Parietal lobe (tissue), 1 donor: ENCODE measurements around the gene KRTAP10-2. TPM values are rescaled to one million over a fixed set of nuclear protein-coding genes. Genes with fewer than 3 reads are reported as not detected.

Experiments
- total RNA-seq: library from RNA; depleted of rRNA; stranded (reverse); fragments of >200 nt; gene quantifications from one replicate; pipeline ENCODE4 v1.2.3, GENCODE V29; 2014

Gene KRTAP10-2, protein sequence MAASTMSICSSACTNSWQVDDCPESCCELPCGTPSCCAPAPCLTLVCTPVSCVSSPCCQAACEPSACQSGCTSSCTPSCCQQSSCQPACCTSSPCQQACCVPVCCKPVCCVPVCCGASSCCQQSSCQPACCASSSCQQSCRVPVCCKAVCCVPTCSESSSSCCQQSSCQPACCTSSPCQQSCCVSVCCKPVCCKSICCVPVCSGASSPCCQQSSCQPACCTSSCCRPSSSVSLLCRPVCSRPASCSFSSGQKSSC
- total RNA-seq, result not detected

DNA sequence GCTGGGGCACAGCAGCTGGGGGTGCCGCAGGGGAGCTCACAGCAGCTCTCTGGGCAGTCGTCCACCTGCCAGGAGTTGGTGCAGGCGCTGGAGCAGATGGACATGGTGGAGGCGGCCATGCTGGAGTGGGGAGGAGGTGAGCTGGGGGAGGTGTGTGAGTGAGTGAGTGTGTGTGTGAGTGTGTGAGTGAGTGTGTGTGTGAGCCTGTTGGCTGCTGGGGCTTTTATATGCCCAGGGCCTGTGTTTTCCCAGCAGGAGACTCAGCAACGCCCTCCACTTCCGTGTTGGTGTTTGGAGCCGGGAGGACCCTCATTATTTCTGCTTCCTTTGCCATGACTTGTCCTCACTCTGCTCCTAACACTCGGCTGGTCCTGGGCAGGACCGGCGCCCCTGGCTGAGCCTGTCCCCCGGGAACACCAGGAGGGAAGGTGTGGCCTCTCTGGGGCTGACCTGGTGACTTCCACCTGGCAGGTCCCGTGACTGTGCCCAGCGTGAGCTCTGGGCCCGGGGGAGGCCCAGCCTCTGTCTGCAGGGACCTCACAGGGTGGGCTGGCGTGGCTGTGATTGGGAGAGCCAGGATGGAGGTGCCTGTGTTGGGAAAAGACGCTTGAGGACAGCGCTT is at the start of gene KRTAP10-2:
KRTAP10-2 (minus strand) TSS at position 166 of the 622 bp plus-strand sequence; CDS start at position 119, 47 bp downstream.

DNA sequence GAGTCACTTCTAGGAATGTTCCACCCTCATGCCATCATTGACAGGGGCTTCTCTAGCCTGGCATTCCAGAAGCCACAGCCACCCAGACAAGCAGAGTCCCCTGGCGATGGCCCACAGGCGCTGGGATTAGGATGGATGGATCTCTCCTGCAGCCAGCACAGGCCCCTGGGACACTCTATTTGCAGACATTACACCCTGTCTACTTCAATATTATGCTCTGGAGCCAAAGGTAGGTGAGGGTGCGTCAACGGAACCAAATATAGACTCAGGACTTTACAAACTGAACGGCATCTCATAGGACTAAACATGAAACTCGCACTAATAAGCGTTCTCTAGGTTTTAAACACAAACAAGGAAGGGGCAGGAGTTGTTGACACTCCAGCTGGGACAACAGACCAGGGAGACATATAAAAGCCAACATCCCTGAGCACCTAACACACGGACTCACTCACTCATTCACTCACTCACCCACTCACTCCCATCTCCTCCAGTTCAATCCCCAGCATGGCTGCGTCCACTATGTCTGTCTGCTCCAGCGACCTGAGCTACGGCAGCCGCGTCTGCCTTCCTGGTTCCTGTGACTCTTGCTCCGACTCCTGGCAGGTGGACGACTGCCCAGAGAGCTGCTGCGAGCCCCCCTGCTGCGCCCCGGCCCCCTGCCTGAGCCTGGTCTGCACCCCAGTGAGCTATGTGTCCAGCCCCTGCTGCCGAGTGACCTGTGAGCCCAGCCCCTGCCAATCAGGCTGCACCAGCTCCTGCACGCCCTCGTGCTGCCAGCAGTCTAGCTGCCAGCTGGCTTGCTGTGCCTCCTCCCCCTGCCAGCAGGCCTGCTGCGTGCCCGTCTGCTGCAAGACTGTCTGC is 49.0 kb upstream of the KRTAP10-2 start, which contains the start of gene KRTAP10-7:
KRTAP10-7 (plus strand) TSS at position 480 of the 861 bp plus-strand sequence; CDS start at position 505, 25 bp downstream.

DNA sequence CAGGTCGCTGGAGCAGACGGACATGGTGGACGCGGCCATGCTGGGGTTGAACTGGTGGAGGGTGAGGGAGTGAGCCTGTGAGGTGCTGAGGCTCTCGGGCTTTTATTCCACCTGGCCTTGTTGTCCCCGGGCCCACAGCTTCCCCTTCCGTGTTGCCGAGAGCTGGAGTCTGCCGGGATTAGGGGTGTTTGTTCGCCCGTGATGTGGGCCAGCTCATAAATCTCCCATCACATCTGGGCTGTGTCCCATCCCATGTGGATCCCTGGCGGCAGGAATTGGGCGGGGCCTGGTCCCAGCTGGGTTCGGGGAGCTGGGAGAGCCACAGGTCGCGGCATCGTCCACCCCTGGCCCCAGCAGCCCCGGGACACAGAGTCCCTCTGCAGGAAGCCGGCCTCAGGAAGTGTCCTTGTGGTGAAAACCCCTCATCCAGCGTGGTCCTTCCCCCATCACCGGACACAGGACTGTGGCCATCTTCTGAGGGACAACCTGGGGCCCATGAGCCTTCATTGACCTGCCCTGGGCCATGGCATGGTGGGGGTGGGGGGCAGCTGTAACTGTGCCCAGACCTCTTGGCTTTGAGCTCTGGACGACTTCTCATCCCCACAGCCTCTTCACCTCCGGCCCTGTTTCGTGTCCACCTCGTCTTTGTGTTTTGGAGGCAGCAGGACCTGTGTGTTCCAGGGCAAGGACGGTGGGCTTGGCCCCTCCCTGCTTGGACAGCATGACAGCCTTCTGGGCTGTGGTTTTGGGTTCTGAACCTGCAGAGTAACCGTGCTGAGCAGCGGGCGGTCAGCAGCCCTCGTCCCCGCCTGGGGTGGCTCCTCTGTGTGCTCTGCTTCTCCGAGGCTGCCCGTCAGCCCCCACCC is 41.4 kb upstream of the KRTAP10-2 start, which contains the start of gene KRTAP10-6:
KRTAP10-6 (minus strand) TSS at position 60 of the 866 bp plus-strand sequence; CDS start at position 39, 21 bp downstream.

DNA sequence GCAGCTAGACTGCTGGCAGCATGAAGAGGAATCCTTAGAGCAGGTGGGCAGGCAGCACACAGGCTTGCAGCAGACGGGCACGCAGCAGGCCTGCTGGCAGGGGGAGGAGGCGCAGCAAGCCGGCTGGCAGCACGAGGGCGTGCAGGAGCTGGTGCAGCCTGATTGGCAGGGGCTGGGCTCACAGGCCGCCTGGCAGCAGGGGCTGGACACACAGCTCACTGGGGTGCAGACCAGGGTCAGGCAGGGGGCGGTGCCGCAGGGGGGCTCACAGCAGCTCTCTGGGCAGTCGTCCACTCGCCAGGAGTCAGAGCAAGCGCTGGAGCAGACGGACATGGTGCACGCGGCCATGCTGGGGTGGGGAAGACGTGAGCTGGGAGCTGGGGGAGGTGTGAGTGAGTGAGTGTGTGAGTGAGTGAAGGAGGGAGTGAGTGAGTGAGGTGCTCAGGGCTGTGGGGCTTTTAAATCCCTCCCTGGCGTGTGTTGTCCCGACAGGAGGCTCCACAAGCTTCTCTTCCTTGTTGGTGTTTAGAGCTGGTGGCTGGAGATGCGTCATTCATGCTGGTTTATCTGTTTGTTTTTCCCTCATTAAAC is 29.0 kb upstream of the KRTAP10-2 start, which contains the start of gene KRTAP10-5:
KRTAP10-5 (minus strand) TSS at position 374 of the 591 bp plus-strand sequence; CDS start at position 348, 26 bp downstream.

DNA sequence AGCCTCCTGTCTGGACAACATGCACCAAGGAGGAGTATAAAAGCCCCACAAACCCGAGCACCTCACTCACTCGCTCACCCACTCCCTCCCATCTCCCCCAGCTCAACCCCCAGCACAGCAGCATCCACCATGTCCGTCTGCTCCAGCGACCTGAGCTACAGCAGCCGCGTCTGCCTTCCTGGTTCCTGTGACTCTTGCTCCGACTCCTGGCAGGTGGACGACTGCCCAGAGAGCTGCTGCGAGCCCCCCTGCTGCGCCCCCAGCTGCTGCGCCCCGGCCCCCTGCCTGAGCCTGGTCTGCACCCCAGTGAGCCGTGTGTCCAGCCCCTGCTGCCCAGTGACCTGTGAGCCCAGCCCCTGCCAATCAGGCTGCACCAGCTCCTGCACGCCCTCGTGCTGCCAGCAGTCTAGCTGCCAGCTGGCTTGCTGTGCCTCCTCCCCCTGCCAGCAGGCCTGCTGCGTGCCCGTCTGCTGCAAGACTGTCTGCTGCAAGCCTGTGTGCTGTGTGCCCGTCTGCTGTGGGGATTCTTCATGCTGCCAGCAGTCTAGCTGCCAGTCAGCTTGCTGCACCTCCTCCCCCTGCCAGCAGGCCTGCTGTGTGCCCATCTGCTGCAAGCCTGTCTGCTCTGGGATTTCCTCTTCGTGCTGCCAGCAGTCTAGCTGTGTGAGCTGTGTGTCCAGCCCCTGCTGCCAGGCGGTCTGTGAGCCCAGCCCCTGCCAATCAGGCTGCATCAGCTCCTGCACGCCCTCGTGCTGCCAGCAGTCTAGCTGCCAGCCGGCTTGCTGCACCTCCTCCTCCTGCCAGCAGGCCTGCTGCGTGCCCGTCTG is 22.5 kb upstream of the KRTAP10-2 start, which contains the start of gene KRTAP10-4:
KRTAP10-4 (plus strand) TSS at position 100 of the 827 bp plus-strand sequence; CDS start at position 130, 30 bp downstream.

DNA sequence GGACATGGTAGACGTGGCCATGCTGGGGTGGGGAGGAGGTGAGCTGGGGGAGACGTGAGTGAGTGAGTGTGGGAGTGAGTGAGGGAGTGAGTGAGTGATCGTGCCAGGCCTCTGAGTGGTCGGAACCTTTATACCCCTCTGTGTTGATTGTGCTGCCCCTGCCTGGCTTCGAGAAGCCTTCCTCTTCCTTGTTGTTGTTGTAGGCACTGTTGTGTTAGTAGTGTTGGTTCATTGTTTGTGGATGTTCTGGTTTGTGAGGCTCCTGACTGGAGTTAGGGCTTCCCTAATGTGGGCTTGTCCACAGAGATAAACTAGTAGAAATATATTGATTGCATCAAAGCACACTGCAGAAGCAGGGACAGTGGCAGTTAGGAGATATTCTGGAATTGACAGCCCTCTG is 7.4 kb upstream of the KRTAP10-2 start, which contains the start of gene KRTAP10-3:
KRTAP10-3 (minus strand) TSS at position 101 of the 400 bp plus-strand sequence; CDS start at position 21, 80 bp downstream.

DNA sequence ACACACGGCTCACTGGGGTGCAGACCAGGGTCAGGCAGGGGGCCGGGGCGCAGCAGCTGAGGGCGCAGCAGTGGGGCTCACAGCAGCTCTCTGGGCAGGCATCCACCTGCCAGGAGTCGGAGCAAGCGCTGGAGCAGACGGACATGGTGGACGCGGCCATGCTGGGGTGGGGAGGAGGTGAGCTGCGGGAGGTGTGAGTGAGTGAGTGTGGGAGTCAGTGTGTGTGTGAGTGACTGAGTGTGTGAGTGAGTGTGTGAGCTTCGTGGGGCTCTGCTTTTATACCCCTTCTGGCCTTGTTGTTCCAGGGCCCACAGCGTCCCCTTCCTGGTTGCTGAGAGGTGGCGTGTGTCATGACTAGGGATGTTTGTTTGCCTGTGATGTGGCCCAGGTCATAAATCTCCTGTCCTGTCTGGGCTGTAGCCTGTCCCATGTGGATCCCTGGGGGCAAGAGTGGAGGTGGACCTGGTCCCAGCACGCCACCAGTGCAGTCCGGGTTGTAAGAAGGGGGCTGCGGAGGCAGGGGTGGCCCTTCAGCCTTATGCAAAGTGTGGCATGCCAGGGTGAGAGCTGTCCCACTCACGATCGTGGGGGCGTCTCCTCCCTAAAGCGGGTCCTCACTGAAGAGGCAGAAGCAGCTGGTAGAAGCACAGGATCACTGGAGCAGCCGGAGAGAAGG is 11.2 kb downstream of the KRTAP10-2 start, which contains the start of gene KRTAP10-1:
KRTAP10-1 (minus strand) TSS at position 205 of the 676 bp plus-strand sequence; CDS start at position 160, 45 bp downstream.

Other genes starting within 250 kb of the KRTAP10-2 start
- gene CFAP410, start 212.1 kb downstream of the KRTAP10-2 start, total RNA-seq, result 15.3 TPM
- 2.8 TPM for gene TRPM2, start 197.9 kb downstream of the KRTAP10-2 start, total RNA-seq
- 13.5 TPM for gene LRRC3, start 96.0 kb downstream of the KRTAP10-2 start, total RNA-seq
- not detected for gene KRTAP10-1, start 11.3 kb downstream of the KRTAP10-2 start, total RNA-seq
- gene KRTAP10-3, start 7.3 kb upstream of the KRTAP10-2 start, total RNA-seq, result not detected
- not detected for gene KRTAP10-4, start 22.2 kb upstream of the KRTAP10-2 start, total RNA-seq
- gene KRTAP10-5, start 29.1 kb upstream of the KRTAP10-2 start, total RNA-seq, result not detected
- gene KRTAP10-6, start 41.0 kb upstream of the KRTAP10-2 start, total RNA-seq, result not detected
- gene KRTAP10-7, start 49.1 kb upstream of the KRTAP10-2 start, total RNA-seq, result not detected
- gene KRTAP10-8, start 60.6 kb upstream of the KRTAP10-2 start, total RNA-seq, result not detected
- not detected for gene KRTAP10-9, start 75.6 kb upstream of the KRTAP10-2 start, total RNA-seq
- not detected for gene KRTAP10-10, start 85.9 kb upstream of the KRTAP10-2 start, total RNA-seq
- gene KRTAP10-11, start 94.9 kb upstream of the KRTAP10-2 start, total RNA-seq, result not detected
- gene KRTAP12-4, start 103.2 kb upstream of the KRTAP10-2 start, total RNA-seq, result not detected
- not detected for gene KRTAP12-3, start 106.4 kb upstream of the KRTAP10-2 start, total RNA-seq
- not detected for gene KRTAP12-2, start 115.4 kb upstream of the KRTAP10-2 start, total RNA-seq
- gene KRTAP12-1, start 130.7 kb upstream of the KRTAP10-2 start, total RNA-seq, result not detected
- gene KRTAP10-12, start 145.7 kb upstream of the KRTAP10-2 start, total RNA-seq, result not detected
- gene TSPEAR, start 160.1 kb upstream of the KRTAP10-2 start, total RNA-seq, result not detected